Endodermal cell (in vitro differentiated cells): ENCODE results near the gene FERMT3. TPM values are rescaled to one million over a fixed set of nuclear protein-coding genes. Genes with fewer than 3 reads are reported as not detected.

Experiments used
- DNase-seq: peaks from one replicate; pipeline ENCODE4 v3.0.0-alpha.2; 2017
- H3K27ac ChIP-seq: 2 replicates; pipeline ENCODE4 v1.5.1; 2013; ENCODE audit warnings: mild to moderate bottlenecking, low read depth, low read length, moderate library complexity
- H3K27me3 ChIP-seq: 2 replicates; pipeline ENCODE4 v1.6.1; 2013; ENCODE audit warnings: mild to moderate bottlenecking, low read length, moderate library complexity; ENCODE audit not compliant: insufficient read depth, control insufficient read depth, poor library complexity, severe bottlenecking
- H3K36me3 ChIP-seq: 2 replicates; pipeline ENCODE4 v1.7.0; 2013; ENCODE audit warnings: mild to moderate bottlenecking, low read length, moderate library complexity; ENCODE audit not compliant: control insufficient read depth, insufficient read depth
- H3K4me1 ChIP-seq: one replicate; pipeline ENCODE4 v1.7.0; 2013; ENCODE audit warnings: low read length; ENCODE audit not compliant: control insufficient read depth, insufficient read depth
- H3K4me3 ChIP-seq: 2 replicates; pipeline ENCODE4 v1.5.1; 2013; ENCODE audit warnings: mild to moderate bottlenecking, low read length, moderate library complexity
- H3K9ac ChIP-seq: 2 replicates; pipeline ENCODE4 v1.6.1; 2013; ENCODE audit warnings: mild to moderate bottlenecking, low read length, moderate library complexity; ENCODE audit not compliant: poor library complexity, severe bottlenecking; ENCODE audit errors: extremely low read depth
- H3K9me3 ChIP-seq: 2 replicates; pipeline ENCODE4 v1.6.1; 2013; ENCODE audit warnings: mild to moderate bottlenecking, low read length, moderate library complexity; ENCODE audit not compliant: control insufficient read depth
- H3K27ac Mint-ChIP-seq: 2 replicates; pipeline ENCODE4 v1.8.0; 2020; ENCODE audit warnings: mixed read lengths
- H3K27me3 Mint-ChIP-seq: 2 replicates; pipeline ENCODE4 v1.8.0; 2021; ENCODE audit warnings: mild to moderate bottlenecking, mixed read lengths; ENCODE audit not compliant: insufficient read depth
- H3K36me3 Mint-ChIP-seq: 2 replicates; pipeline ENCODE4 v1.8.0; 2020; ENCODE audit warnings: low read depth, mixed read lengths
- H3K4me1 Mint-ChIP-seq: 2 replicates; pipeline ENCODE4 v1.8.0; 2020; ENCODE audit warnings: mixed read lengths
- H3K4me3 Mint-ChIP-seq: 2 replicates; pipeline ENCODE4 v1.8.0; 2020; ENCODE audit warnings: mild to moderate bottlenecking, moderate library complexity, mixed read lengths
- H3K9me3 Mint-ChIP-seq: 2 replicates; pipeline ENCODE4 v1.8.0; 2020; ENCODE audit warnings: mild to moderate bottlenecking, mixed read lengths
- CTCF ChIP-seq: fragments of 200-600 bp; sonication (generic); conservative IDR thresholded peaks from 2 replicates; pipeline ENCODE4 v1.5.0; 2021; ENCODE audit warnings: antibody characterized with exemption, mild to moderate bottlenecking
- WGBS, 2 experiments: methylation state at CpG; one replicate each; pipeline versions ENCODE4 v1.1.5 to v1.1.7; 2013; ENCODE audit warnings: missing lambda C conversion rate in 2 of 2, mixed read lengths in 1 of 2; ENCODE audit not compliant: insufficient coverage in 1 of 2, insufficient read length in 1 of 2; 5-methylcytosine and 5-hydroxymethylcytosine counted together
- total RNA-seq, 2 donors: library from RNA; stranded (reverse); fragmentation: NEBNext Ultra II Directional in 1 of 2; extraction: Animal tissue kit (Norgen Biotek cat#: 25700) in 1 of 2; gene quantifications; 2 replicates in 1 of 2; 3 replicates in 1 of 2; pipeline ENCODE4 v1.2.1, GENCODE V29; 2021

The FERMT3 gene
- total RNA-seq, 2 donors from 2014 or later, result 4.2 to 5.3 TPM

DNA sequence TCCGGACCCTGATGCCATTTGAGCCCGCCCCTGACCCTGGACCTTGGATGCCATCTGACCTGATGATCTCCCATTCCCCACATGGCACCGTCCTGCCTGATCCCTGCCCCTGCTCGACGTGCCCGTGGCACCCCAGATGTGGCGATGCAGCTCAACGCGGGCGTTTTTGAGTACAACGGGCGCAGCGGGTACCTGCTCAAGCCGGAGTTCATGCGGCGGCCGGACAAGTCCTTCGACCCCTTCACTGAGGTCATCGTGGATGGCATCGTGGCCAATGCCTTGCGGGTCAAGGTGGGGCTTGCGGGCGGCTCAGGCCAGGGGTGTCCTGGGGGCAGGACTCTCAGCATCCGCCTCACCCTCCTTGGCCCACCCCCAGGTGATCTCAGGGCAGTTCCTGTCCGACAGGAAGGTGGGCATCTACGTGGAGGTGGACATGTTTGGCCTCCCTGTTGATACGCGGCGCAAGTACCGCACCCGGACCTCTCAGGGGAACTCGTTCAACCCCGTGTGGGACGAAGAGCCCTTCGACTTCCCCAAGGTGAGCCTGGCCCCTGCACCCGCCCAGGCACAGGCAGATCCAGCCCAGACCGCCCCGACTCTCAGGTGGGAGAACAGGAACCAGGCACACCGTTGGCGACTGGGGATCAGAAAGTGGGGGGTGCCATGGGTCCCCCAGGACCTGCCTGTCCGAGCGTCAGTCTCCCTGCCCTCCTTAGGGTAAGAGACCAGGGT is 55.9 kb downstream of the FERMT3 start:
- Histone ChIP-seq H3K4me1 (no peaks in the 10 kb centered on the region), H3K27me3 (no peaks in the 10 kb centered on the region), H3K4me3 (no peak overlapping the region), H3K9me3 (no peaks in the 10 kb centered on the region), H3K27ac (no peak overlapping the region), H3K36me3 (peaks cover 56% of the 10 kb centered on the region), H3K9ac (no peak overlapping the region)
- Mint-ChIP-seq H3K36me3 (peaks cover 59% of the 10 kb centered on the region), H3K4me1 (no peaks in the 10 kb centered on the region), H3K9me3 (no peaks in the 10 kb centered on the region), H3K27ac (no peak overlapping the region), H3K4me3 (no peak overlapping the region), H3K27me3 (no peaks in the 10 kb centered on the region)
- WGBS, 2 experiments, result 94 to 97% methylated on average over 36 to 42 of the region's 42 CpGs
- no peak for DNase-seq
- no peak for TF ChIP-seq CTCF

DNA sequence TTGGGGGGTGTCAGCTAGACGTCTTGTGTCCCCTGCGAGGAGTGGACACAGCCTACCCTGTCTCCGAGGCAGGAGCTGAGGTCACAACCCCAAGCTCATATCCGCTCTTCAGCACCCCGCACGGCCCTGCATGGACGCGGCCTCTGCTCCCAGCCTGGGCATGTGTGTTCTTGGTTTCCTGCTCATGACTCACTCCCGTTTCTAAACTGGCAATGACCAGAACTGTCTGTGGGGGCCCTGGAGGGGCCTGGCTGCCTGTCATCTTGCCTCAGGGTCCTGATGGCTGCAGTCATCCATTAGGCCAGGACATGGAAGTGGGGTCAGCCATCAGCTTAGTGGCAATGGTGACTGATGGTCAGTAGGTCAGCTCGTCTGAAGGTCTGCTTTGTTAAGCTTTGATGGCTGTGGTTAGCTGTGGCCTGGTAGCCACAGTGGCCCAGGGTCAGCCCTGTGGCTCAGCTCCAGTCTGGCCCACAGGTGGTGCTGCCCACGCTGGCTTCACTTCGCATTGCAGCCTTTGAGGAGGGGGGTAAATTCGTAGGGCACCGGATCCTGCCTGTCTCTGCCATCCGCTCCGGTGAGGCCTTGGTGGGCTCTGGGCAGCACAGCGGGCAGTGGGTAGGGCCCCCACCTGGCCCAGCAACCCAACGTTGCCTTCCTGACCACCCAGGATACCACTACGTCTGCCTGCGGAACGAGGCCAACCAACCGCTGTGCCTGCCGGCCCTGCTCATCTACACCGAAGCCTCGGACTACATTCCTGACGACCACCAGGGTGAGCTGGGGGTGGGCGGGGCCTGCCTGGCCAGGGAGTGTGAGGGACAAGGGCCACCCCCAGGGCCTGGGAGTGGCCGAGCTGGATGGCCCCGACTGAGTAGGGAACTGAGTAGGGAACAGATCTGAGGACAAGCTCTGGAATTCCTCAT is 56.8 kb downstream of the FERMT3 start:
- H3K36me3 Mint-ChIP-seq, result peaks cover 56% of the 10 kb centered on the region
- Histone ChIP-seq H3K27me3 (no peaks in the 10 kb centered on the region), H3K9me3 (no peaks in the 10 kb centered on the region), H3K36me3 (peaks cover 53% of the 10 kb centered on the region), H3K4me1 (no peaks in the 10 kb centered on the region), H3K27ac (no peak overlapping the region), H3K4me3 (no peak overlapping the region), H3K9ac (no peak overlapping the region)
- no peaks in the 10 kb centered on the region for H3K27me3 Mint-ChIP-seq
- no peaks in the 10 kb centered on the region for H3K9me3 Mint-ChIP-seq
- no peak overlapping the region for H3K4me3 Mint-ChIP-seq
- H3K27ac Mint-ChIP-seq, result peak overlapping the region; percentile 30
- DNase-seq, result peak; percentile 76
- WGBS, 2 experiments, result 86 to 87% methylated on average over 19 to 29 of the region's 29 CpGs
- TF ChIP-seq CTCF, result peak; percentile 37
- H3K4me1 Mint-ChIP-seq, result peaks cover 4% of the 10 kb centered on the region

DNA sequence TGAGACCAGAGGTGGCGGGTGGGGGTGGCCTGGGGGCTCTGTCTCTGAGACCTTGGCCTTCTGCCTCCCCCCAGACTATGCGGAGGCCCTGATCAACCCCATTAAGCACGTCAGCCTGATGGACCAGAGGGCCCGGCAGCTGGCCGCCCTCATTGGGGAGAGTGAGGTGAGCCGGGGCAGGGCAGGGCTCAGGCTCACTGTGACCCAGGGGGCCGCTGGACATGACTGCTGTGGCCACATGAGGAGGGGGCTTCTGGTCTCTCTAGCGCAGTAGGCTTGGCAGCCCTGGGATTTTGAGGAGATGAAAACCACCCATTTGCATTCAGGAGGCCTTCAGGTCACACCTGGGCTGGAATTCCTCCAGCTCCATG is 57.4 kb downstream of the FERMT3 start:
- Mint-ChIP-seq H3K9me3 (no peaks in the 10 kb centered on the region), H3K27me3 (no peaks in the 10 kb centered on the region), H3K27ac (no peak overlapping the region), H3K4me1 (peaks cover 9% of the 10 kb centered on the region), H3K36me3 (peaks cover 51% of the 10 kb centered on the region), H3K4me3 (no peak overlapping the region)
- no peaks in the 10 kb centered on the region for H3K4me1 ChIP-seq
- DNase-seq, result no peak
- no peak overlapping the region for H3K9ac ChIP-seq
- no peak for TF ChIP-seq CTCF
- no peaks in the 10 kb centered on the region for H3K27me3 ChIP-seq
- no peak overlapping the region for H3K4me3 ChIP-seq
- peaks cover 50% of the 10 kb centered on the region for H3K36me3 ChIP-seq
- no peaks in the 10 kb centered on the region for H3K9me3 ChIP-seq
- 94 to 97% methylated on average over 8 of the region's 8 CpGs for WGBS, 2 experiments
- no peak overlapping the region for H3K27ac ChIP-seq
